Testis (tissue), 2 donors: ENCODE results near the gene SLC29A4.

Experiments
- CTCF ChIP-seq, 3 experiments: fragments of 450-650 bp in 2 of 3; fragments of 200-600 bp in 1 of 3; sonication (generic) in 1 of 3; IDR thresholded peaks; one replicate each; pipeline ENCODE4 v1.5.1; 2016 to 2019; ENCODE audit warnings: antibody characterized with exemption in 3 of 3, mild to moderate bottlenecking in 2 of 3, moderate library complexity in 1 of 3
- POLR2A ChIP-seq: fragments of 450-650 bp; IDR thresholded peaks from one replicate; pipeline ENCODE4 v1.6.1; 2017; ENCODE audit warnings: antibody characterized with exemption, mild to moderate bottlenecking, moderate library complexity

GRCh38 chr7:5349437-5350173 lies 66.9 kb downstream of the SLC29A4 start:
- TF ChIP-seq POLR2A (no peak), CTCF (IDR thresholded peaks at IDR 0.05) (no peak)
